Activated naive CD8-positive, alpha-beta T cell treated with anti-CD3 and anti-CD28 coated beads for 36 hours (primary cell): ENCODE results near the gene EGFL7. TPM values are rescaled to one million over a fixed set of nuclear protein-coding genes. Genes with fewer than 3 reads are reported as not detected.
A peak's percentile ranks its signal among the peaks of the same experiment; 100 is the strongest.
"Not testable (repeated sequence)": the region's sequence is repeated elsewhere in the genome, so short reads cannot be mapped to it uniquely, and the experiment has no call there.

ENCODE experiments used
- DNase-seq: peaks from one replicate; pipeline ENCODE4 v3.0.0; 2021
- H3K27ac Mint-ChIP-seq: one replicate; pipeline ENCODE4 v1.8.0; 2022; ENCODE audit warnings: mild to moderate bottlenecking, moderate library complexity, mixed read lengths
- H3K27me3 Mint-ChIP-seq: one replicate; pipeline ENCODE4 v1.8.0; 2022; ENCODE audit warnings: mild to moderate bottlenecking, mixed read lengths
- H3K36me3 Mint-ChIP-seq: one replicate; pipeline ENCODE4 v1.8.0; 2021; ENCODE audit warnings: mild to moderate bottlenecking, mixed read lengths
- H3K4me1 Mint-ChIP-seq: one replicate; pipeline ENCODE4 v1.8.0; 2021; ENCODE audit warnings: mixed read lengths
- H3K4me3 Mint-ChIP-seq: one replicate; pipeline ENCODE4 v1.8.0; 2022; ENCODE audit warnings: mild to moderate bottlenecking, moderate library complexity, mixed read lengths
- H3K9me3 Mint-ChIP-seq: one replicate; pipeline ENCODE4 v1.8.0; 2022; ENCODE audit warnings: mixed read lengths
- total RNA-seq, 2 experiments: library from RNA; stranded (reverse); gene quantifications; one replicate each; pipeline ENCODE4 v1.2.3, GENCODE V29; 2021

The EGFL7 gene
- total RNA-seq, 2 experiments from 2014 or later: 0.94 to 1.2 TPM

DNA sequence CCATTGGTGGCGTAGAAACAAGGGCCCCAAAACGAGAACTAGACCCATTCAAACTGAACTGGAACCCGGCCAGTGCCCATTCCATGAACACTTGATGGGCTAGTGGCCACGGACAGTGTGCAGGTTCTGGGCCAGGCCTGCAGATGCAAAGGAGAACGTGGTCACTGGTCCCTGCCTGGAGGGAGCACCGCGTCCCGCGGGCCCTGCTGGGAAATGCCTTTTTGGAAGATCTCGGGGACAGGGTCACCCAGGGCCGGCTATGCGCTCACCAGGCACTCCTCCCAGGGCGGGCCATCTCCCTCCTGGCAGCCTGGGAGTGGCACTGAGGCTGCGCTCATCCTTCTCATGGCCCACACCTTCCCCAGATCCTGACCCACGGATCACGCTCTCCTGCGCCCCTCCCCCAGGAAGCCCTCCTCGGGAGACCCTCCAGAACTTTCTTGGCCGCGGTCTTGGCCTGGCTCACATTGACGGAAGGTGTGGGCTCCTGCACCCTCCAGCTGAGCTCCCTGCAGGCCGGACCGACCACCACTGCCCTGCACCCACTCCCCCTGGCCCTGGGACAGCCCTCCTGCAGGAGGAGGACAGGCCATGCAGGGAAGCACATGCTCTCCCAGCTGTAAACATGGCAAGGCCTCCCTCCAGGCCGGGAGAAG is 46.9 kb downstream of the EGFL7 start:
- Mint-ChIP-seq H3K9me3 (no peaks in the 10 kb centered on the region), H3K27ac (no peak overlapping the region), H3K36me3 (no peaks in the 10 kb centered on the region), H3K27me3 (peaks cover 42% of the 10 kb centered on the region), H3K4me3 (no peak overlapping the region), H3K4me1 (peaks cover 3% of the 10 kb centered on the region)
- DNase-seq: no peak

DNA sequence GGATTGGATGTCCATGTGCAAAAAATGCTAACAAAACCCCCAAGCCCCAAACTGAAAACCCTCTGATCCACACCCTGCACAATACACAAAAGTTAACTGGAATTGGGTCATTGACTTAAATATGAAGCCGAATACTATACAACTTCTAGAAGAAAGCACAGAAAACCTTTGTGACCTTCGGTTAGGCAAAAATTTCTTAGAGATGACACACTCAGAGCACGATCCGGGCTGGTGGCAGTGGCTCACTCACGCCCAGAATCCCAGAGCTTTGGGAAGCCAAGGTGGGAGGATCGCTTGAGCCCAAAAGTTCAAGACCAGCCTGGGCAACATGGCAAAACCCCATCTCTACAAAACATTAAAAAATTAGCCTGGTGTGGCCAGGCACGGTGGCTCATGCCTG is 47.8 kb downstream of the EGFL7 start:
- Mint-ChIP-seq H3K27ac (no peak overlapping the region), H3K9me3 (no peaks in the 10 kb centered on the region), H3K4me1 (peaks cover 3% of the 10 kb centered on the region), H3K27me3 (peaks cover 43% of the 10 kb centered on the region), H3K36me3 (no peaks in the 10 kb centered on the region), H3K4me3 (no peak overlapping the region)
- no peak for DNase-seq

DNA sequence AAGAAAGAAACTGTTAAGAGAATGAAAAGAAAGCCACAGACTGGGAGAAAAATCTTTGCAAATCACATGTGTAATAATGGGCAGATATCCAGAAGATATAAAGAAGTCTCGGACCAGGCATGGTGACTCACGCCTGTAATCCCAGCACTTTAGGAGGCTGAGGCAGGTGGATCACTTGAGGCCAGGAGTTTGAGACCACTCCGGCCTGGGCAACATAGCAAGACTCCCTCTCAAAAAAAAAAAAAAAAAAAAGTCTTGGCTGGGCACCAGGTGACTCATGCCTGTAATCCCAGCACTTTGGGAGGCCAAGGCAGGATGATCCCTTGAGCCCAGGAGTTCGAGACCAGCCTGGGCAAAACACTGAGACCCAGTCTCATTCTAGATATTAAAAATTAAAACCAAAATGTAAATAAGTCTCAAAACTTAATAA is 48.5 kb downstream of the EGFL7 start:
- H3K4me3 Mint-ChIP-seq: not testable (repeated sequence)
- peaks cover 48% of the 10 kb centered on the region for H3K27me3 Mint-ChIP-seq

DNA sequence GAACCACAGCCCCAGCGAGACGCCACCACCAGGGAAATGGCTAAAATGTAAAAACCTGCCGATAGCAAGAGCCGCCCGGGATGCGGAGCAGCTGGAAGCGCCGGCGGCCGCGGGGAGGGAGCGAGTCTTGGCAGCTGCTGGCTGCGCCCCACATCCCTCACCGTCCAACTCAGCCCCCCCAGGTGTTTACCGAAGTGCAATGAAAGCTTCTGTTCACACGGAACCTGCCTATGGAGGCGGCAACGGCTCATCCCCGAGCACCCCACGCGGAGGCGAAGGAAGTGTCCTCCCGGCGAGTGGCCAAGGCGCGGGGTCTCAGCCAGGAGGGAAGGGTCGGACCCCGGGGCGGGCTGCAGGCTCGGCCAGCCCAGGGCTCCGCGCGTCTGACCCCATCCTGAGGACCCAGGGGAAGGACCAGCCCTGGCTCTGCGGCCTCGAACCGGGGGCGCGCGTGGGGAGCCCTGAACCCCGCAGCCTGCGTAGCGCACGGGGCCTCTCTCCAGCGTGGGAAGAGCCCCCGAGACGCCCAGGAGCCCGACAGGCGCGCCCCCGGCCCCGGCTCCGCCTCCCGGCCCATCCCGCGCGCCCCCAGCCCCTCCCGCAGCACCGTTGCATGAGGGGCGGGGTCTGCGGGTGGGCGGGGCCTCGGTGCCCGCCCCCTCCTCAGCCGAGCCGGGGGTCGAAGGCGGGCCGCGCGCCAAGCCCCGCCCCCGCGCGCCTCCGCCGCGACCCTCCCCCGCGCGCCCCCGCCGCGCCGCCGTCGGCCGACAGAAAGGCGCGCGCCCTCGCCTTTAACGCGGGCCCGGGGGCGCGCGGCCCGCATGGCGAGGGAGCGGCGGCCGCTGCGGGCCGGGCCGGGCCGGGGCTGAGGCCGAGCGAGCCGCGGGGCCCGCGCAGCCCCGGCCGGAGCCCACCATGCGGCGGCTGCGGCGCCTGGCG is 49.3 kb downstream of the EGFL7 start, which contains the start of gene DIPK1B:
Gene DIPK1B (plus strand): TSS at position 822 of the 939 bp plus-strand sequence. CDS start 94 bp downstream, at position 916.
- no peaks in the 10 kb centered on the region for H3K9me3 Mint-ChIP-seq
- H3K27ac Mint-ChIP-seq: no peak within 1 kb of the TSS
- peak within 1 kb of the TSS; percentile 29 for H3K4me3 Mint-ChIP-seq
- peaks cover 48% of the 10 kb centered on the region for H3K27me3 Mint-ChIP-seq
- DNase-seq: no peak
- peaks cover 3% of the 10 kb centered on the region for H3K4me1 Mint-ChIP-seq
- no peaks in the 10 kb centered on the region for H3K36me3 Mint-ChIP-seq

More for the DNA sequence above, 48.5 kb downstream of the EGFL7 start:
- H3K9me3 Mint-ChIP-seq, H3K27ac Mint-ChIP-seq, DNase-seq, H3K4me1 Mint-ChIP-seq, H3K36me3 Mint-ChIP-seq: not testable (repeated sequence)

DNA sequence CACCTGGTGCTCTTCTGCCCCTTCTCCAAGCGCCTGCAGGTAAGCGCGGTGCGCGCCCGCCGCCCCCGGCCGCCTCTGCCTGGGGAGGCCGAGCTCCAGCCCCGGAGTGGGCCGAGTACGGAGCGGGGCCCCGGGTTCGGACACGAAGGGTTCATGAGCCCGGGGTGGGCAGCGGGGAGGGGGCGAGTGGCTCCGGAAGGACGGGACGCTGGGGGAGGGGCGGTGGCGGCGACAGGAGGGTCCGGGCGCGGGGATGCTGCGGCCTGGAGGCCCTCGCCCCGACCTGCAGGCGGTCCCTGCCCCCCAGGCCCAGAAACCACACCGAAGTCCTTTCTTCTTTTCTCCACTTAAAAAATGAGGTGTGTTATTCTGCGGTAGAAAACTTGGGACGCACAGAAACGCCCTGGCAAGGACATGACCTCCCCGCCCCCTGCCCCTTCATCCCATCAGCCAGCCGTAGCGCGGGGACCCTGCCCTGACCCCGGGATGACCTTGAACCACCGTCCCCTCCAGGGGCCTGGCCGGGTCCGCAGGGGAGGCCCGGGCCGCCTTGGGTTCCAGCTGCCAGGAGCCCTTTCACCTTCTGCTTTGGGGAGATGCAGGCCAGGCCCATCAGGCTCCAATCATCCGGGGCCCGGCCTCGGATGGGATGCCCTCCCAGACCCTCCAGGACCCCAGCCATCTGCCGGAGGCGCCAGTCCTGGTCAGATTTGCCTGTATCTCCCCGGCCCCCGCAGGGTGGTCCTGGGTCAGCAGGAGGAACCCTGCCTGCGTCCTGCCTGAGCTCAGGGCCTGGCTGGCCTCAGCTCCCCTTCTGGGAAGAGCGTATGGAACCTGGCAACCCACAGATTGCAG is 50.2 kb downstream of the EGFL7 start:
- Mint-ChIP-seq H3K4me3 (peak overlapping the region; percentile 29), H3K4me1 (peaks cover 3% of the 10 kb centered on the region), H3K27ac (no peak overlapping the region), H3K9me3 (no peaks in the 10 kb centered on the region), H3K36me3 (no peaks in the 10 kb centered on the region), H3K27me3 (peaks cover 48% of the 10 kb centered on the region)
- DNase-seq: no peak

DNA sequence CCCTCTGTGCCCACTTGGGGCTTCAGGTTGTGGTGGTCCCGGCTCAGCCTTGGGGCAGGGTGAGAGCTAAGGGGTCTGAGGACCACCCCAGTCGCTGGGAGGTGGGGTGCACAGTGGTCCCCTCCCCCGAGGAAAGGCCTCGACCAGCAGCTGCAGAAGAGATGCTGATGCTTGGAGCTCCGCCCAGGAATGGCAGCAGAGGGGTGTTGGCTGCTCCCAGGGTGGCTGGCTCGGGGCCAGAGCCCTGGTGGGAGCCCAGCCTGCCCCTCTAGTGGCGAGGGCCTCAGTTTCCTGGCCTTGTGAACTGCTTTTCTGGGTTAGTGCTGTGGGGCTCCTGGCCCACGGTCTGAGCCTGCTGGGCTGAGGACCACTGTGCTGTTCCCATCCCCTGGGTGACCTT is 50.8 kb downstream of the EGFL7 start:
- Mint-ChIP-seq H3K27me3 (peaks cover 47% of the 10 kb centered on the region), H3K4me1 (peaks cover 4% of the 10 kb centered on the region), H3K9me3 (no peaks in the 10 kb centered on the region), H3K4me3 (no peak overlapping the region), H3K36me3 (no peaks in the 10 kb centered on the region), H3K27ac (no peak overlapping the region)
- DNase-seq: no peak

DNA sequence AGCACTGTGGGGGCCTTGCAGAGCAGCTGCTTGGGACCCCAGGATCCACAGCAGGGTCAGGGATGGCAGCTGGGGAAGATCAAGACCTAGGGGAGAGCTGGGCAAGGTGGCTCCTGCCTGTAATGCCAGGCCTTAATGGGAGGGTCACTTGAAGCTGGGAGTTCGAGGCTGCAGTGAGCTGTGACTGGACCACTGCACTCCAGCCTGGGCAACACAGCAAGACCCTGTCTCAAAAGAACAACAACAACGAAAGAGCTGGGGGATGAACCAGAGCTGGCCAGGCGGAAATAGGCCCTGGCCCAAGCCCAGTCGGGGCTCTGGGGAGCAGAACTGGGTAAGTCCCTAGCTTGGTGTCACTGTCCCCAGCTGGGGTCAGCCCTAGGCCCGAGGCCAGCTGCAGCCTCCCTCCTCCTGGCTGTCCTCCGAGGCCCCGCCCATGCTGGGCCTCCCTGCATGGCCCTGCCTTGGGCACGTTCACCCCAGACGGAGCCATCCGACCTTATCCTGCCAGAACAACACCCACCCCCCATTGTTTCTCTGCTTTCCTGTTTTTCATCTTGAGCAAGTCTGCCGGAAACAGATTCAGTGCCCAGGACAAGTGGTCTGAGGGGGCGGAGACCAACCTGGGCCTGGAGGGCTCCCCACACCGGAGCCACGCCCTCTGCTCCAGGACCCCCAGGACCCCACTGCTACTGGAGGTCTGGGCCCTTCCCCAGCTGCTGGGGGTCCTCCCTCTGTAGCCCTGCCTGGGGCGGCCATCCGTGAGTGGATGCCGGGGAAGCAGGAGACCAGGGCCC is 51.6 kb downstream of the EGFL7 start:
- no peak for DNase-seq
- H3K27ac Mint-ChIP-seq: no peak overlapping the region
- H3K9me3 Mint-ChIP-seq: no peaks in the 10 kb centered on the region
- H3K27me3 Mint-ChIP-seq: peaks cover 43% of the 10 kb centered on the region
- H3K4me1 Mint-ChIP-seq: peaks cover 5% of the 10 kb centered on the region
- H3K4me3 Mint-ChIP-seq: no peak overlapping the region
- no peaks in the 10 kb centered on the region for H3K36me3 Mint-ChIP-seq

DNA sequence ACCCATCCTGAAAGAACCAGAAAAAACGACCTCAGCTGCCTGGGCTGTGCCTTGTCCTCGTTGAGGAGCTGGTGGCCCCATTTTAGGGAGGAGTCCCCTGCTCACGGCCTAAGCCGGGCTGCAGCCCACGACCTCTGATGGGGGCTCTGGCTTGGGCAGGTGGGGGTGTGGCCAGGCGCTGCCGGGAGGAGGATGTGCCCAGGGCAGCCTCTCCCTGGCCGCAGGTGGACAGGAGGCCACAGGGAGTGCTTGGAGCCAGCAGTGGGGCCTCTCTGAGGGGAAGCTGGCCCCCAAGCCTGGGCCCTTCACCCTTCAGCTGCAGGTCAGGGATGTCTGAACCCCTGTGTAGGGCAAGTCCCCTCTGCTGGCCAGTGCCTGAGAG is 52.2 kb downstream of the EGFL7 start:
- no peak for DNase-seq
- Mint-ChIP-seq H3K27me3 (peaks cover 42% of the 10 kb centered on the region), H3K4me1 (peaks cover 5% of the 10 kb centered on the region), H3K4me3 (no peak overlapping the region), H3K36me3 (no peaks in the 10 kb centered on the region), H3K27ac (no peak overlapping the region), H3K9me3 (no peaks in the 10 kb centered on the region)

DNA sequence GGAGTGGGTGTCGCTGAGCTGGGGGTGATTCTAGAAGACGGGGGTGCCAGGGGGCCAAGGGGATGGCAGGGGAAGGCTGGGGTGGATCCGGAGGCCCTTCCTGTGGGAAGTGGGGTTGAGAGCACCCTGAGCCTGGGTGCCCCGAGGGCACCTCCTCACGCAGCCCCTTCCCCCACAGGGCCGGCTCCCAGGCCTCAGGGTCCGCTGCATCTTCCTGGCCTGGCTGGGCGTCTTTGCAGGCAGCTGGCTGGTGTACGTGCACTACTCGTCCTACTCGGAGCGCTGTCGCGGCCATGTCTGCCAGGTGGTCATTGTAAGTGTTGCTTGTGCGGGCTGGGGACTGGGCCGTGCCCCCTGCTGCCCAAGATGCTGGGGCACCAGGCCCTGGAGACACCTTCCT is 54.7 kb downstream of the EGFL7 start:
- H3K36me3 Mint-ChIP-seq: no peaks in the 10 kb centered on the region
- H3K27me3 Mint-ChIP-seq: peaks cover 22% of the 10 kb centered on the region
- peaks cover 4% of the 10 kb centered on the region for H3K4me1 Mint-ChIP-seq
- H3K4me3 Mint-ChIP-seq: no peak overlapping the region
- H3K27ac Mint-ChIP-seq: no peak overlapping the region
- no peak for DNase-seq
- H3K9me3 Mint-ChIP-seq: no peaks in the 10 kb centered on the region

DNA sequence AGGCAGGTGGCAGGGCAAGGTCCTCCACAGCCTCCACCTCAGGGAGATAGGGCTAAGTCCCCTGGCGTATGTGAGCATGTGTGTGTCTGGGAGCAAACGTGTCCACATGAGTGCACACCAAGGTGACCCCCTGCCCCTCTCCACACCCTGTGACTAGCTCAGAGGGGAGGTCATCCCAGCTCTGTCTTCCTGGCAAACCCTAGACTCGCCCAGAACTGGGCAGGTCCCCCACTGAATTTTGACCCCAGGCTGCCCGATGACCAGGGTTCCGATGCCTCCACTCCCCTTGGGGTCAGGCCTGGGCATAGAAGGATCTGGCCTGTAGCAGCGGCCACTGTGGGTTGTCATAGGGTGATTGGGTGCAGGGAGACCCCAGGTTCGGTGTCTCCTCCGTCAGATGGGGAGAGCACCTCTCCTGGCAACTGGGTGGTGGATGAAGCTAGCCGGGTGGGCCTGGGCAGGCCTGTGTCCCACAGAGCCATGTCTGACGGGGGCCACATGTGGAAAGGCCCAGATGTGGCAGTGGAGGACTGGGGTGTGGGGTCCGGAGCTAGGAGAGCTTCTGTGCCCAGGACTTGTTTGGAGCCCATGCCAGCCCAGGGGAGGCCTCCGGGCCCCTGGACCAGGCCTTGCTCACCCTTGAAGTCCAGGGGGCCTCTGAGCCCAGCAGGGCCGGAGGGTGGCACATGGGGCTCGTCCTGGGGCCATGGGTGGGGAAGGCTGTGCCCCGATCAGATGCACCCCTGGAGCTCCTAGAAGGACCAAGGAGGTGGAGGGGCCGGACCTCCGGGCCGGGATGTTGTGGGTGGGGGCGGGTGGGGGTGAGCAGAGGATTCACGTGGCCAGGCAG is 55.9 kb downstream of the EGFL7 start:
- Mint-ChIP-seq H3K4me1 (peaks cover 4% of the 10 kb centered on the region), H3K27me3 (peaks cover 16% of the 10 kb centered on the region), H3K9me3 (no peaks in the 10 kb centered on the region), H3K4me3 (no peak overlapping the region), H3K27ac (no peak overlapping the region), H3K36me3 (peaks cover 1% of the 10 kb centered on the region)
- no peak for DNase-seq

DNA sequence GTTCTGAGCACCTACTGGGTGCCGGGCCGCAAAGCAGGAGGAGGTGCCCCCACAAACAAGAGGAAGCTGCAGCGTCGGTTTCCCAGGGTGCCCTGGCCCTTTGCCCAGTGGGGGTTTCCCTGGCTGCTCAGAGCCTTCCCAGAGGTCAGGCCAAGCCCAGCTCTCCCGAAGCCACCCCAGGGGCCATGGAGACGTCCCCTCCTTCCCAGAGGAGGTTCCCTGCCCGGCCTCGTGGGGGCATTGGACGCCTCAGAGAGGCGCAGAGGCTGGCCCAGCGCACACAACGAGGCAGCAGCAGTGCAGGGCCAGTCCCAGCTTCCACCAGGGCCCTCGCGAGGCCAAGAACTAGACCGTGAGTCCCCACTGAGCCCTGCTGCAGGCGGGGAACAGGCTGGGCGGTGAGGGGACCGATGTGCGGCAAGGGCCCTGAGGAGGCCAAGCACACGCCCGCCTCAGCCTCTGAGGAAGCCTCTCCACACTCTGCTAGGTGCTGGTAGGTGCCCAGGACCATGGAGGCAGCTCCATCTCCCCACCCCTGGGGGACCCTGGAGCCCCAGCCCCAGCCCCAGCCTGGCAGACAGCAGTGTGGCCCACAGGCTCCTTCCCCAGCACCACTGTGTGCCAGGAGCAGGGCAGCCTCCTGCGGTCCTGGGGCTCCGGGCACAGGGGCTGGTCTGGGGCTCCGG is 56.6 kb downstream of the EGFL7 start:
- Mint-ChIP-seq H3K36me3 (peaks cover 9% of the 10 kb centered on the region), H3K27me3 (peaks cover 9% of the 10 kb centered on the region), H3K9me3 (no peaks in the 10 kb centered on the region), H3K4me3 (no peak overlapping the region), H3K27ac (no peak overlapping the region), H3K4me1 (peaks cover 8% of the 10 kb centered on the region)
- no peak for DNase-seq

DNA sequence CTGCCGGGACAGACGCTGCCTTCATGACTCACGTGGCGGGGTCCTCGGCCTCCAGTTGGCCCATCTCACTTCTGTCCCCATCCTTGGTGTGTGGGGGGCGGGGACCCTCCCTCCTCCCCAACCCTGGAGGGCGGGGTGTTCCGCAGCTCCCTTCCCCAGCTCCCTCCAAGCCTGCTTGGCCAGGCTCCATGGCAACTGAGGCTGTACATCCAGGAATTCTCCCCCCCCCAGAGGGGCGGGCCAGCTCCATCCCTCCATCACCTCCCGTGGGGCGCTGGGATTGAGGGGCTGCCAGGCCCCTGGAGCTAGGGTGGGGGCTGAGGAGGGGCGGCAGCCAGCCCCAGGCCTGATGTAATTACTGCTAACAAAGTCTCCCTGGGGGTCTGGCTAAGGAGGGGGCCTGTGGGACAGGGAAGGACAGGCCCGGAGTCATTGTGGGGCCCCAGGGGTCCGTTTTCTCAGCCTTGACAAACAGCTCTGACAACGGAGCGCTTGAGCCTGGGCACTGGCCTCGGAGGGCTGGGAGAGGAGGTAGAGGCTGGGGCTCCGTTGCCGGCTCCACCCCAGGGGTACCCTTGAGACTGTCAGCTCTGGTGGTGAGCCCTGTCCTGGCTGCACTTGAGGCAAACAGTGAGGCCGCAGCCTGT is 57.7 kb downstream of the EGFL7 start:
- H3K27me3 Mint-ChIP-seq: peaks cover 5% of the 10 kb centered on the region
- H3K9me3 Mint-ChIP-seq: no peaks in the 10 kb centered on the region
- peaks cover 11% of the 10 kb centered on the region for H3K4me1 Mint-ChIP-seq
- no peak overlapping the region for H3K27ac Mint-ChIP-seq
- no peak overlapping the region for H3K4me3 Mint-ChIP-seq
- H3K36me3 Mint-ChIP-seq: peaks cover 15% of the 10 kb centered on the region
- DNase-seq: no peak

DNA sequence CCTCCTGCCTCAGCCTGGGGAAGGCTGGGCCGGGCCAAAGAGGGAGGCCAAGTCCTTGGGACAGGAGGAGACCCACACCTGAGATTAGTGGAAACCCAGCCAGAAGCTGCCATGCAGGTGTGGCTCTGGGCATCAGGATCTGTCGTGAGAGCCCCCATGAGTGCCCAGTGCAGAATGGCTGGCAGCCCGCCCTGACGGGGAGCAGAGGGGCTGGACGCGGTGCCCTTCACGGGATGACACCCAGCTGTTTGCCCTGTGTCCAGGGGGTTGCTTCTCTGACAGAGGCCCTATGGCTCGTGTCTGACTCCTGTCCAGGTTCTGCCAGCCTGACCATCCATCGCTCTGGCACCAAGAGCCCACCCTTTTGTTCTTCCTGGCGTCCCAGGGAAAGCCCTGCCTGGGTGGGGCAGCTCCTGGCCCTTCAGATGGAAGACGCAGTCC is 58.2 kb downstream of the EGFL7 start:
- Mint-ChIP-seq H3K4me1 (peaks cover 15% of the 10 kb centered on the region), H3K36me3 (peaks cover 20% of the 10 kb centered on the region), H3K4me3 (no peak overlapping the region), H3K9me3 (no peaks in the 10 kb centered on the region), H3K27ac (no peak overlapping the region), H3K27me3 (peaks cover 1% of the 10 kb centered on the region)
- no peak for DNase-seq
